Erythroblast (primary cell): ENCODE results near the gene GPR15LG.
"Not testable (repeated sequence)": the region's sequence is repeated elsewhere in the genome, so short reads cannot be mapped to it uniquely, and the experiment has no call there.

ENCODE experiments used
- GATA1 ChIP-seq: IDR thresholded peaks from 2 replicates; pipeline ENCODE4 v1.6.1; 2011; ENCODE audit warnings: low read depth, mild to moderate bottlenecking, control low read depth, low read length, moderate library complexity
- POLR2A ChIP-seq: IDR thresholded peaks from 2 replicates; pipeline ENCODE4 v1.6.1; 2011; ENCODE audit warnings: mild to moderate bottlenecking, low read length

DNA sequence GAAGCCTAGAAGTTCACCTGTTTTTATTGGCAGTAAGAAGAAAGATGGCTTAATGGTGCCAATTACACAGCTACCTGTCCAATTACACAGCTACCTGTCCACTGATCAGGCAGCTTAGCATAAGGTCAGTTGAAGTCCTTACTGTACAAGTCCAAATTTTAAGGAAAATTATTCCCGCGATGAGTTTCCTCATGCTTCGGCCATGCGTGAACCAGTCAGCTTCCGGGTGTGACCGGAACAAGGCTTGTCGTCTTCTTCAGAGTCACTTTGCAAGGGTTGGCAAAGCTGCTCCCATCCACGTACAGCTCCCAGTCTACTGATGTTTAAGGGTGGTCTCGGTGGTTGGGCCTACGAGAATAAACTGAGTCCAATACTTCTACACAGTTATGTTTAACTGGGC is 5.2 kb upstream of the GPR15LG start:
- TF ChIP-seq POLR2A, GATA1: not testable (repeated sequence)
